ENCODE data around the gene INTS14. TPM values are rescaled to one million over a fixed set of nuclear protein-coding genes. Genes with fewer than 3 reads are reported as not detected.

Gene INTS14
- total RNA-seq, 1 donor from 2014 or later, result 42.2 TPM

DNA sequence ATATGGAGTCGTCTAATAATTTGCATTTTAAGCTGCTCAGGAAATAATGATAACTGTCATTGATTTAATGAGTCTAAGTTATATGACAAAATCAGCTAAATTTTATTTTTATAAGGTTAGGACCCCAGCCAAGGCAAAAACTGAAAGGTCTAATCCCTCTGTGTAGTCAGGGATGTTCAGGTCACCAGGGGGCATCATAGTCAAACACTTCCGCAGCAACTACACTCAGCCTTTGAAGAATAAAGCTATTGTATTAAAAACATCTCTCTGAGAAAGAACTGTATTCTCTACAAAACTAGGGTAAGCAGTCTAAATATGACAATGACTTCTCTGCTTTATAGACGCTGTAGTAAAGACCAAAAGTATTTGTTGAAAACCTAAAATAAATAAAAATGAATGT is 15.0 kb downstream of the INTS14 start:
- DNase-seq (ENCODE audit: low spot score), result peak; percentile 43
- no peaks in the 10 kb centered on the region for H3K27me3 Mint-ChIP-seq (ENCODE audit: unreplicated experiment)
- H3K9me3 Mint-ChIP-seq (ENCODE audit: unreplicated experiment), result no peaks in the 10 kb centered on the region
- H3K27ac Mint-ChIP-seq (ENCODE audit: unreplicated experiment), result no peak overlapping the region
- peaks cover 10% of the 10 kb centered on the region for H3K36me3 Mint-ChIP-seq (ENCODE audit: low read depth, unreplicated experiment)
- TF ChIP-seq, protein P1, sequence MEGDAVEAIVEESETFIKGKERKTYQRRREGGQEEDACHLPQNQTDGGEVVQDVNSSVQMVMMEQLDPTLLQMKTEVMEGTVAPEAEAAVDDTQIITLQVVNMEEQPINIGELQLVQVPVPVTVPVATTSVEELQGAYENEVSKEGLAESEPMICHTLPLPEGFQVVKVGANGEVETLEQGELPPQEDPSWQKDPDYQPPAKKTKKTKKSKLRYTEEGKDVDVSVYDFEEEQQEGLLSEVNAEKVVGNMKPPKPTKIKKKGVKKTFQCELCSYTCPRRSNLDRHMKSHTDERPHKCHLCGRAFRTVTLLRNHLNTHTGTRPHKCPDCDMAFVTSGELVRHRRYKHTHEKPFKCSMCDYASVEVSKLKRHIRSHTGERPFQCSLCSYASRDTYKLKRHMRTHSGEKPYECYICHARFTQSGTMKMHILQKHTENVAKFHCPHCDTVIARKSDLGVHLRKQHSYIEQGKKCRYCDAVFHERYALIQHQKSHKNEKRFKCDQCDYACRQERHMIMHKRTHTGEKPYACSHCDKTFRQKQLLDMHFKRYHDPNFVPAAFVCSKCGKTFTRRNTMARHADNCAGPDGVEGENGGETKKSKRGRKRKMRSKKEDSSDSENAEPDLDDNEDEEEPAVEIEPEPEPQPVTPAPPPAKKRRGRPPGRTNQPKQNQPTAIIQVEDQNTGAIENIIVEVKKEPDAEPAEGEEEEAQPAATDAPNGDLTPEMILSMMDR (IDR thresholded peaks at IDR 0.05; ENCODE audit: unreplicated experiment), result peak; percentile 48
- H3K4me1 Mint-ChIP-seq (ENCODE audit: unreplicated experiment), result peaks cover 16% of the 10 kb centered on the region
- H3K4me3 Mint-ChIP-seq (ENCODE audit: unreplicated experiment), result no peak overlapping the region

DNA sequence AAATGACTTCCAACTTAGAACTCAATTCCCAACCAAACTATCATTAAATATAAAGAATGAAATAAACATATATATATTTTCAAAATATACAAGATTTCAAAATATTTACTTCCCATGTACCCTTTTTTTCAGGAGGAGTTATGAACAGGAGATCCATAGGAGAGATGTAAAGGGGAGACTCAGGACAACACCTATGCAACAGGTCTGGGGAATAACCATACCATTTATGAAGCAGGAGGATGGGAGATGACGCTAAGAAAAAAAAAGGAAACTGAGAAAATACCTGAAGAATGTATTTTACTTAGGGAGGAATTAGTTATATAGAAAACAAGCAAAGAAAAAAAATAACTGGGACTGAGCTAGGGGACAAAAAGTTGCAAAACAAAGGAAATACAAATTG is 23.8 kb downstream of the INTS14 start:
- Mint-ChIP-seq H3K9me3 (ENCODE audit: unreplicated experiment) (no peaks in the 10 kb centered on the region), H3K4me1 (ENCODE audit: unreplicated experiment) (peaks cover 53% of the 10 kb centered on the region), H3K27ac (ENCODE audit: unreplicated experiment) (no peak overlapping the region), H3K27me3 (ENCODE audit: unreplicated experiment) (no peaks in the 10 kb centered on the region), H3K36me3 (ENCODE audit: low read depth, unreplicated experiment) (peaks cover 34% of the 10 kb centered on the region), H3K4me3 (ENCODE audit: unreplicated experiment) (no peak overlapping the region)
- TF ChIP-seq, protein P1 (IDR thresholded peaks at IDR 0.05; ENCODE audit: unreplicated experiment), result no peak
- no peak for DNase-seq (ENCODE audit: low spot score)

GRCh38 chr15:65584241-65584640 is 26.7 kb downstream of the INTS14 start:
- H3K27me3 Mint-ChIP-seq (ENCODE audit: unreplicated experiment), result peaks cover 5% of the 10 kb centered on the region
- no peaks in the 10 kb centered on the region for H3K9me3 Mint-ChIP-seq (ENCODE audit: unreplicated experiment)
- TF ChIP-seq, protein P1 (IDR thresholded peaks at IDR 0.05; ENCODE audit: unreplicated experiment), result no peak
- peaks cover 52% of the 10 kb centered on the region for H3K4me1 Mint-ChIP-seq (ENCODE audit: unreplicated experiment)
- peaks cover 31% of the 10 kb centered on the region for H3K36me3 Mint-ChIP-seq (ENCODE audit: low read depth, unreplicated experiment)
- H3K4me3 Mint-ChIP-seq (ENCODE audit: unreplicated experiment), result peak overlapping the region; percentile 69
- peak overlapping the region; percentile 100 for H3K27ac Mint-ChIP-seq (ENCODE audit: unreplicated experiment)
- no peak for DNase-seq (ENCODE audit: low spot score)

GRCh38 chr15:65583701-65584100 is 27.2 kb downstream of the INTS14 start:
- Mint-ChIP-seq H3K27ac (ENCODE audit: unreplicated experiment) (peak overlapping the region; percentile 100), H3K4me1 (ENCODE audit: unreplicated experiment) (peaks cover 58% of the 10 kb centered on the region), H3K4me3 (ENCODE audit: unreplicated experiment) (peak overlapping the region; percentile 74), H3K36me3 (ENCODE audit: low read depth, unreplicated experiment) (peaks cover 31% of the 10 kb centered on the region), H3K9me3 (ENCODE audit: unreplicated experiment) (no peaks in the 10 kb centered on the region), H3K27me3 (ENCODE audit: unreplicated experiment) (peaks cover 5% of the 10 kb centered on the region)
- DNase-seq (ENCODE audit: low spot score), result peak; percentile 65
- TF ChIP-seq, protein P1 (IDR thresholded peaks at IDR 0.05; ENCODE audit: unreplicated experiment), result no peak

GRCh38 chr15:65580287-65580686 is 30.6 kb downstream of the INTS14 start:
- Mint-ChIP-seq H3K9me3 (ENCODE audit: unreplicated experiment) (no peaks in the 10 kb centered on the region), H3K4me3 (ENCODE audit: unreplicated experiment) (no peak overlapping the region), H3K36me3 (ENCODE audit: low read depth, unreplicated experiment) (peaks cover 42% of the 10 kb centered on the region), H3K27me3 (ENCODE audit: unreplicated experiment) (peaks cover 7% of the 10 kb centered on the region), H3K4me1 (ENCODE audit: unreplicated experiment) (peaks cover 71% of the 10 kb centered on the region), H3K27ac (ENCODE audit: unreplicated experiment) (peak overlapping the region; percentile 85)
- TF ChIP-seq, protein P1 (IDR thresholded peaks at IDR 0.05; ENCODE audit: unreplicated experiment), result no peak
- DNase-seq (ENCODE audit: low spot score), result no peak
